Karpas-422 (cell line): Measurements from ENCODE around the gene FANCE. TPM values are rescaled to one million over a fixed set of nuclear protein-coding genes. Genes with fewer than 3 reads are reported as not detected.

Source experiments
- DNase-seq: peaks from one replicate; pipeline ENCODE4 v3.0.0-alpha.2; 2015
- H2AFZ ChIP-seq: fragments of 200-600 bp; sonication (generic); 2 replicates; pipeline ENCODE4 v1.6.1; 2014; ENCODE audit warnings: antibody characterized with exemption, low read length, mixed read lengths
- H3K27ac ChIP-seq: fragments of 200-600 bp; sonication (generic); 2 replicates; pipeline ENCODE4 v1.5.1; 2014; ENCODE audit warnings: mild to moderate bottlenecking, low read length, moderate library complexity
- H3K27me3 ChIP-seq: fragments of 200-600 bp; sonication (generic); 2 replicates; pipeline ENCODE4 v1.6.1; 2014; ENCODE audit warnings: low read length, mixed read lengths
- H3K36me3 ChIP-seq: fragments of 200-600 bp; sonication (generic); 2 replicates; pipeline ENCODE4 v1.6.1; 2014; ENCODE audit warnings: low read length, mixed read lengths; ENCODE audit not compliant: insufficient read depth
- H3K4me1 ChIP-seq: fragments of 200-600 bp; sonication (generic); 2 replicates; pipeline ENCODE4 v1.6.1; 2014; ENCODE audit warnings: mild to moderate bottlenecking, low read length, mixed read lengths
- H3K4me2 ChIP-seq: fragments of 200-600 bp; sonication (generic); 2 replicates; pipeline ENCODE4 v1.6.1; 2014; ENCODE audit warnings: low read length, low read depth, mild to moderate bottlenecking; ENCODE audit not compliant: poor library complexity, severe bottlenecking
- H3K4me3 ChIP-seq: fragments of 200-600 bp; sonication (generic); 2 replicates; pipeline ENCODE4 v1.5.1; 2014; ENCODE audit warnings: mild to moderate bottlenecking, antibody characterized with exemption, low read length, mixed read lengths
- H3K79me2 ChIP-seq: fragments of 200-600 bp; sonication (generic); 2 replicates; pipeline ENCODE4 v1.6.1; 2014; ENCODE audit warnings: mild to moderate bottlenecking, low read length, mixed read lengths
- H3K9ac ChIP-seq: fragments of 200-600 bp; sonication (generic); 2 replicates; pipeline ENCODE4 v1.6.0; 2014; ENCODE audit warnings: low read length
- H3K9me2 ChIP-seq: fragments of 200-600 bp; sonication (generic), shearing (Covaris generic); replicated peaks from 2 replicates; pipeline ENCODE4 v1.6.0; 2014; ENCODE audit warnings: mild to moderate bottlenecking, low read length, moderate library complexity; ENCODE audit not compliant: insufficient read depth
- H3K9me3 ChIP-seq: fragments of 300-700, 200-600 bp; sonication (generic); 2 replicates; pipeline ENCODE4 v1.6.1; 2014; ENCODE audit warnings: low read length, mixed read lengths
- H4K20me1 ChIP-seq: fragments of 200-600 bp; sonication (generic); 2 replicates; pipeline ENCODE4 v1.6.1; 2014; ENCODE audit warnings: mild to moderate bottlenecking, antibody characterized with exemption, low read length, low read depth; ENCODE audit not compliant: insufficient read depth
- total RNA-seq: library from RNA; depleted of rRNA; stranded (reverse); fragments of >200 nt; shearing (Covaris generic); gene quantifications from 2 replicates; pipeline ENCODE4 v1.2.3, GENCODE V29; 2014; ENCODE audit warnings: low replicate concordance

Gene FANCE
- total RNA-seq, 1 experiment from 2014 or later: 9.8 TPM

DNA sequence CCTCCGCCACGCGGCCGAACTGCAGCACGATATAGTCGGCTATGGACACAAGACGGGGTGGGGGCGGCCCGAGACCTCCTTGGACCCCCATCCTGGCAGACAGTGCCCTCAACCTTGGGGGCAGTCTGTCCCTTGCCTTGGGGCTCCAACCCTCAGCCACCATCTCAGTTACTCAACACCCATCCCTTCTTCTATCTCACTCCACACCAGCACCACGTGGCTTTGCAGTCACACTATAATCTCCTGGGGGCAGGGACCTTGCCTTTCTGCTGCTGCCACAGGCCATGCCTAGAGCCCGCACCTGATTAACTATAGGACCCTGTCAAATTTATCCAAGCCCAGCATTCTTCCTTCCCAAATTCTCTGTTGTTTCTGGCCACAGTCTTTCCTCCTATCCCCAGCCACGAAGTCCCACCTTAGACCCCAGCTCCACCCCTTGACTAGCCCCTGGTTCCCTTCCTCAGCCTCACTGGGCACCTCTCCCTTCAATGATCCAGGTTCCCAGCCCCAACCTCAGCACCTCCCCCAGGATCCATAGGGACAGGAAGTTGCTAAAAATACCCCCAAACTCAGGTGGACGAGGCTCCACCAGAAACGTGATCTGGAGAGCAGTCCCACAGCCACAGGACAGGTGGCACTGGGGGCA is 46.4 kb downstream of the FANCE start:
- Histone ChIP-seq H2AFZ (no peak overlapping the region), H3K4me2 (no peak overlapping the region), H3K27me3 (no peaks in the 10 kb centered on the region), H3K79me2 (no peaks in the 10 kb centered on the region), H3K4me3 (no peak overlapping the region), H3K9ac (no peak overlapping the region), H3K36me3 (no peaks in the 10 kb centered on the region), H3K27ac (no peak overlapping the region), H4K20me1 (no peaks in the 10 kb centered on the region), H3K9me2 (no peaks in the 10 kb centered on the region), H3K4me1 (peaks cover 3% of the 10 kb centered on the region; the same call in 1 of the 2 replicates), H3K9me3 (no peaks in the 10 kb centered on the region)
- no peak for DNase-seq

- H3K4me3 ChIP-seq: no peak overlapping the region
- H3K9me2 ChIP-seq: no peaks in the 10 kb centered on the region
- H3K27me3 ChIP-seq: no peaks in the 10 kb centered on the region
- no peak for DNase-seq
- H3K36me3 ChIP-seq: no peaks in the 10 kb centered on the region
- H2AFZ ChIP-seq: no peak overlapping the region
- H3K79me2 ChIP-seq: no peaks in the 10 kb centered on the region
- no peaks in the 10 kb centered on the region for H4K20me1 ChIP-seq
- H3K4me1 ChIP-seq: peaks cover 3% of the 10 kb centered on the region; the same call in 1 of the 2 replicates
- no peak overlapping the region for H3K4me2 ChIP-seq
- no peak overlapping the region for H3K9ac ChIP-seq
- no peaks in the 10 kb centered on the region for H3K9me3 ChIP-seq
- no peak overlapping the region for H3K27ac ChIP-seq
These were observed 47.2 kb downstream of the FANCE start for GRCh38 chr6:35499372-35499771.

- no peaks in the 10 kb centered on the region for H3K9me3 ChIP-seq
- H3K27ac ChIP-seq: no peak overlapping the region
- H3K4me2 ChIP-seq: no peak overlapping the region
- H3K4me1 ChIP-seq: peaks cover 3% of the 10 kb centered on the region; the same call in 1 of the 2 replicates
- H3K36me3 ChIP-seq: no peaks in the 10 kb centered on the region
- no peaks in the 10 kb centered on the region for H3K27me3 ChIP-seq
- H4K20me1 ChIP-seq: no peaks in the 10 kb centered on the region
- DNase-seq: no peak
- no peaks in the 10 kb centered on the region for H3K79me2 ChIP-seq
- H3K4me3 ChIP-seq: no peak overlapping the region
- H3K9ac ChIP-seq: no peak overlapping the region
- no peaks in the 10 kb centered on the region for H3K9me2 ChIP-seq
- no peak overlapping the region for H2AFZ ChIP-seq
These were observed 48.6 kb downstream of the FANCE start for GRCh38 chr6:35500782-35501181.

GRCh38 chr6:35501784-35502183 is 49.6 kb downstream of the FANCE start:
- no peak overlapping the region for H3K4me2 ChIP-seq
- H3K27me3 ChIP-seq: no peaks in the 10 kb centered on the region
- no peak for DNase-seq

GRCh38 chr6:35503534-35503933 is 51.4 kb downstream of the FANCE start:
- no peak overlapping the region for H3K4me2 ChIP-seq
- no peaks in the 10 kb centered on the region for H3K9me2 ChIP-seq
- H3K79me2 ChIP-seq: no peaks in the 10 kb centered on the region
- no peaks in the 10 kb centered on the region for H4K20me1 ChIP-seq
- no peak overlapping the region for H2AFZ ChIP-seq
- H3K27me3 ChIP-seq: no peaks in the 10 kb centered on the region
- no peaks in the 10 kb centered on the region for H3K9me3 ChIP-seq
- no peaks in the 10 kb centered on the region for H3K4me1 ChIP-seq
- DNase-seq: no peak
- H3K36me3 ChIP-seq: no peaks in the 10 kb centered on the region
- H3K27ac ChIP-seq: no peak overlapping the region
- H3K9ac ChIP-seq: no peak overlapping the region
- H3K4me3 ChIP-seq: no peak overlapping the region

More at GRCh38 chr6:35501784-35502183, 49.6 kb downstream of the FANCE start:
- no peak overlapping the region for H3K4me3 ChIP-seq
- H2AFZ ChIP-seq: no peak overlapping the region
- peaks cover 3% of the 10 kb centered on the region; the same call in 1 of the 2 replicates for H3K4me1 ChIP-seq
- no peaks in the 10 kb centered on the region for H3K79me2 ChIP-seq
- H3K9me2 ChIP-seq: no peaks in the 10 kb centered on the region
- no peak overlapping the region for H3K27ac ChIP-seq
- no peaks in the 10 kb centered on the region for H3K9me3 ChIP-seq
- H3K9ac ChIP-seq: no peak overlapping the region
- no peaks in the 10 kb centered on the region for H3K36me3 ChIP-seq
- H4K20me1 ChIP-seq: no peaks in the 10 kb centered on the region

DNA sequence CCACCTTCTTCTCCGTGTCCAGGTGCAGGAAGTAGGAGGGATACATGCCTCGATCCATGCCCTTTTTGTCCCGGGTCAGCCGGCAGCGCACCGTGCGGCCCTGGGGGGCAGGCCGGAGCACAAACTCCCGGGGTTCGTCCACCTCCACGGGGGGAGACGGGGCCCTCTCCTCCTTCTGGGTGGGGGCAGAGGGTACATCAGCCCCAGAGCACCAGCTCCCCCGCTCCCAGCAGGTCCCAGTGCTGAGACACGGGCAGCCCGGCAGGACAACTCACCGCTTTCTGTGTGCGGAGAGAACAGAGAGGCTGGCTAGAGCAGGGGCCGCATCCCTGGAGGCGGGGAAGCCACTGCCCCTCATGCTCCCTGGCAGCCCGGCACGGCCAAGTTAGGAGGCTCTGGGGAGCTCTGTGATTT is 53.9 kb downstream of the FANCE start:
- Histone ChIP-seq H3K27ac (no peak overlapping the region), H3K79me2 (no peaks in the 10 kb centered on the region), H3K4me3 (no peak overlapping the region), H2AFZ (no peak overlapping the region), H3K9me3 (no peaks in the 10 kb centered on the region), H3K9ac (no peak overlapping the region), H3K27me3 (no peaks in the 10 kb centered on the region), H4K20me1 (no peaks in the 10 kb centered on the region), H3K36me3 (no peaks in the 10 kb centered on the region), H3K4me2 (no peak overlapping the region), H3K4me1 (no peaks in the 10 kb centered on the region), H3K9me2 (no peaks in the 10 kb centered on the region)
- DNase-seq: no peak

GRCh38 chr6:35506536-35506935 is 54.4 kb downstream of the FANCE start:
- no peaks in the 10 kb centered on the region for H3K27me3 ChIP-seq
- no peak overlapping the region for H3K27ac ChIP-seq
- no peaks in the 10 kb centered on the region for H3K36me3 ChIP-seq
- no peak overlapping the region for H3K9ac ChIP-seq
- no peak overlapping the region for H3K4me2 ChIP-seq
- DNase-seq: no peak
- no peak overlapping the region for H2AFZ ChIP-seq
- no peaks in the 10 kb centered on the region for H3K79me2 ChIP-seq
- H3K4me3 ChIP-seq: no peak overlapping the region
- no peaks in the 10 kb centered on the region for H3K4me1 ChIP-seq
- no peaks in the 10 kb centered on the region for H3K9me2 ChIP-seq
- H4K20me1 ChIP-seq: no peaks in the 10 kb centered on the region
- no peaks in the 10 kb centered on the region for H3K9me3 ChIP-seq

DNA sequence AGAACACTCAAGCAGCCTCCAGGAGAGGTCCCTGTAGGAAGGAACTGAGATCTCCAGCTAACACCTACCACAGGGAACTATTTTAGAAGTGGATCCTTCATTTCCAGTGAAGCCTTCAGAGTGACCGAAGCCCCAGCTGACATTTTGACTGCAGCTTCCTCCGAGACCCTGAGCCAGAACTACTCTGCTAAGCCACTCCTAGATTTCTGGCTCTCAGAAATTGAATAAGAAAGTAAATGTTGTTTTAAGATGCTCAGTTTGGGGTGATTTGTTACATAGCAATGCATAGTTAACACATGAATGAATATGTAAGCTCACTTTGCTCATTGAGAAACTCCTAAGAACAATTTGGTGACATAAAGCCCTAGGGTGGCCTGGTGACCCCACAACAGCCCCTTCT is 55.1 kb downstream of the FANCE start:
- Histone ChIP-seq H3K9ac (no peak overlapping the region), H3K79me2 (no peaks in the 10 kb centered on the region), H4K20me1 (no peaks in the 10 kb centered on the region), H3K9me2 (no peaks in the 10 kb centered on the region), H3K27ac (no peak overlapping the region), H3K4me3 (no peak overlapping the region), H3K27me3 (no peaks in the 10 kb centered on the region), H2AFZ (no peak overlapping the region), H3K9me3 (no peaks in the 10 kb centered on the region), H3K4me2 (no peak overlapping the region), H3K4me1 (no peaks in the 10 kb centered on the region), H3K36me3 (no peaks in the 10 kb centered on the region)
- no peak for DNase-seq
